HepG2 (cell line): ENCODE data around the gene FITM1. TPM values are rescaled to one million over a fixed set of nuclear protein-coding genes. Genes with fewer than 3 reads are reported as not detected.

ENCODE experiments used
- AGO2 ChIP-seq: fragments of 200-400 bp; formaldehyde crosslinking; optimal IDR thresholded peaks from 2 replicates; pipeline ENCODE3; 2017; ENCODE audit warnings: mild to moderate bottlenecking, low read depth, low read length, moderate library complexity
- E2F2 ChIP-seq: sonication (generic); formaldehyde crosslinking; IDR thresholded peaks from 2 replicates; pipeline ENCODE4 v1.4.0; 2020; ENCODE audit warnings: missing genetic modification reagents, borderline replicate concordance
- ERF ChIP-seq: IDR thresholded peaks from 2 replicates; pipeline ENCODE4 v1.6.1; 2018; ENCODE audit warnings: missing biosample characterization, missing genetic modification reagents
- FOSL1 ChIP-seq: sonication (generic); formaldehyde crosslinking; IDR thresholded peaks from 2 replicates; pipeline ENCODE4 v1.9.0; 2021; ENCODE audit warnings: missing genetic modification reagents, borderline replicate concordance
- FOXA3 ChIP-seq: IDR thresholded peaks from 2 replicates; pipeline ENCODE4 v1.6.1; 2016; ENCODE audit warnings: missing genetic modification reagents, missing compliant biosample characterization
- HMGXB3 ChIP-seq: sonication (generic); formaldehyde crosslinking; IDR thresholded peaks from 2 replicates; pipeline ENCODE4 v1.4.0; 2020; ENCODE audit warnings: missing genetic modification reagents, borderline replicate concordance
- KDM5B ChIP-seq: sonication (generic); formaldehyde crosslinking; IDR thresholded peaks from 2 replicates; pipeline ENCODE4 v1.4.0; 2020; ENCODE audit warnings: missing genetic modification reagents, mild to moderate bottlenecking, borderline replicate concordance
- MEF2D ChIP-seq: sonication (generic); formaldehyde crosslinking; IDR thresholded peaks from 2 replicates; pipeline ENCODE4 v1.5.1; 2020; ENCODE audit warnings: mild to moderate bottlenecking, missing genetic modification reagents
- POLR2AphosphoS5 ChIP-seq: IDR thresholded peaks from 2 replicates; pipeline ENCODE4 v1.6.1; 2012; ENCODE audit warnings: low read depth, low read length
- PRPF4 ChIP-seq: fragments of 200-400 bp; formaldehyde crosslinking; IDR thresholded peaks from 2 replicates; pipeline ENCODE4 v1.6.1; 2016; ENCODE audit warnings: low read length, low read depth; ENCODE audit not compliant: poor library complexity, severe bottlenecking
- RORA ChIP-seq: sonication (generic); formaldehyde crosslinking; IDR thresholded peaks from 2 replicates; pipeline ENCODE4 v1.5.0; 2020; ENCODE audit warnings: mild to moderate bottlenecking, missing genetic modification reagents, moderate library complexity
- SMAD9 ChIP-seq: sonication (generic); formaldehyde crosslinking; IDR thresholded peaks from 2 replicates; pipeline ENCODE4 v1.5.1; 2020; ENCODE audit warnings: mild to moderate bottlenecking, missing genetic modification reagents
- ZFYVE20 ChIP-seq: sonication (generic); formaldehyde crosslinking; IDR thresholded peaks from 2 replicates; pipeline ENCODE4 v1.8.0; 2023; ENCODE audit warnings: low read depth, mild to moderate bottlenecking, moderate library complexity, missing genetic modification reagents, borderline replicate concordance
- ZNF333 ChIP-seq: sonication (generic); formaldehyde crosslinking; IDR thresholded peaks from 2 replicates; pipeline ENCODE4 v1.4.0; 2020; ENCODE audit warnings: mild to moderate bottlenecking, missing genetic modification reagents, borderline replicate concordance
- ZNF513 ChIP-seq: sonication (generic); formaldehyde crosslinking; conservative IDR thresholded peaks from 2 replicates; pipeline ENCODE4 v1.5.0; 2020; ENCODE audit warnings: missing genetic modification reagents
- ZNF691 ChIP-seq: sonication (generic); formaldehyde crosslinking; IDR thresholded peaks from 2 replicates; pipeline ENCODE4 v1.4.0; 2020; ENCODE audit warnings: missing genetic modification reagents, low read depth, mild to moderate bottlenecking, borderline replicate concordance
- ZNF790 ChIP-seq: sonication (generic); formaldehyde crosslinking; IDR thresholded peaks from 2 replicates; pipeline ENCODE4 v1.8.0; 2022; ENCODE audit warnings: missing genetic modification reagents, mild to moderate bottlenecking, borderline replicate concordance
- ZNF792 ChIP-seq: IDR thresholded peaks from 2 replicates; pipeline ENCODE4 v1.6.1; 2016
- ZNF878 ChIP-seq: sonication (generic); formaldehyde crosslinking; IDR thresholded peaks from 2 replicates; pipeline ENCODE4 v1.8.1; 2023; ENCODE audit warnings: mild to moderate bottlenecking, missing genetic modification reagents, moderate library complexity
- ZSCAN20 ChIP-seq: sonication (generic); formaldehyde crosslinking; IDR thresholded peaks from 2 replicates; pipeline ENCODE4 v1.4.0; 2020; ENCODE audit warnings: missing genetic modification reagents, mild to moderate bottlenecking, borderline replicate concordance
- ZSCAN31 ChIP-seq: sonication (generic); formaldehyde crosslinking; IDR thresholded peaks from 2 replicates; pipeline ENCODE4 v1.5.0; 2020; ENCODE audit warnings: low read depth, mild to moderate bottlenecking, missing genetic modification reagents
- polyA plus RNA-seq, 8 experiments: library from polyadenylated mRNA; depleted of rRNA in 3 of 8; stranded (reverse) in 7 of 8; unstranded in 1 of 8; fragments of >200 nt; fragmentation: Illumina TruSeq in 4 of 8; extraction: Trizol in 4 of 8; gene quantifications; 2 replicates each; pipeline versions ENCODE4 v1.2.1 to v1.2.3, GENCODE V29; 2011 to 2016; ENCODE audit warnings: low read depth in 4 of 8, missing spikeins in 1 of 8, mixed read lengths in 1 of 8; ENCODE audit not compliant: insufficient read depth in 1 of 8
- total RNA-seq, 5 experiments: library from RNA; depleted of rRNA; stranded (reverse); fragments of >200 nt; fragmentation: Illumina TruSeq; extraction: Trizol; gene quantifications; 2 replicates each; pipeline ENCODE4 v1.2.3, GENCODE V29; 2016; ENCODE audit warnings: low read depth in 1 of 5

The FITM1 gene
- total and polyA plus RNA-seq, 2 of the 13 experiments (the other 11 are each of a cell fraction or from before 2014, with no cell fraction given), result 2.7 to 5.8 TPM

- TF ChIP-seq HMGXB3 (CRISPR knock-in tag) (peak; percentile 98), POLR2AphosphoS5 (peak; percentile 97), ZNF513 (CRISPR knock-in tag) (0 out of 2 replicates have a peak, but pooled peaks have one; percentile 93), KDM5B (CRISPR knock-in tag) (peak; percentile 97), ZNF878 (CRISPR knock-in tag) (peak; percentile 98), RORA (no peak), ZSCAN20 (no peak), E2F2 (CRISPR knock-in tag) (peak; percentile 94), ERF (CRISPR knock-in tag) (peak; percentile 100), ZSCAN31 (CRISPR knock-in tag) (peak; percentile 99), SMAD9 (CRISPR knock-in tag) (peak; percentile 97), ZNF333 (no peak), ZNF691 (CRISPR knock-in tag) (peak; percentile 92), PRPF4 (peak; percentile 24), FOSL1 (CRISPR knock-in tag) (no peak; the same call in 1 of the 2 replicates), ZNF792 (CRISPR knock-in tag) (peak; percentile 100), MEF2D (peak; percentile 98), ZFYVE20 (CRISPR knock-in tag) (peak; percentile 81; the same call in 1 of the 2 replicates), FOXA3 (CRISPR knock-in tag) (peak; percentile 96), ZNF790 (CRISPR knock-in tag) (no peak), AGO2 (peak; percentile 95)
These were observed 30.7 kb downstream of the FITM1 start, which contains the start of gene IRF9 (continued) for GRCh38 chr14:24160850-24161804.
